ENCODE data around the gene CLIP3.

DNA sequence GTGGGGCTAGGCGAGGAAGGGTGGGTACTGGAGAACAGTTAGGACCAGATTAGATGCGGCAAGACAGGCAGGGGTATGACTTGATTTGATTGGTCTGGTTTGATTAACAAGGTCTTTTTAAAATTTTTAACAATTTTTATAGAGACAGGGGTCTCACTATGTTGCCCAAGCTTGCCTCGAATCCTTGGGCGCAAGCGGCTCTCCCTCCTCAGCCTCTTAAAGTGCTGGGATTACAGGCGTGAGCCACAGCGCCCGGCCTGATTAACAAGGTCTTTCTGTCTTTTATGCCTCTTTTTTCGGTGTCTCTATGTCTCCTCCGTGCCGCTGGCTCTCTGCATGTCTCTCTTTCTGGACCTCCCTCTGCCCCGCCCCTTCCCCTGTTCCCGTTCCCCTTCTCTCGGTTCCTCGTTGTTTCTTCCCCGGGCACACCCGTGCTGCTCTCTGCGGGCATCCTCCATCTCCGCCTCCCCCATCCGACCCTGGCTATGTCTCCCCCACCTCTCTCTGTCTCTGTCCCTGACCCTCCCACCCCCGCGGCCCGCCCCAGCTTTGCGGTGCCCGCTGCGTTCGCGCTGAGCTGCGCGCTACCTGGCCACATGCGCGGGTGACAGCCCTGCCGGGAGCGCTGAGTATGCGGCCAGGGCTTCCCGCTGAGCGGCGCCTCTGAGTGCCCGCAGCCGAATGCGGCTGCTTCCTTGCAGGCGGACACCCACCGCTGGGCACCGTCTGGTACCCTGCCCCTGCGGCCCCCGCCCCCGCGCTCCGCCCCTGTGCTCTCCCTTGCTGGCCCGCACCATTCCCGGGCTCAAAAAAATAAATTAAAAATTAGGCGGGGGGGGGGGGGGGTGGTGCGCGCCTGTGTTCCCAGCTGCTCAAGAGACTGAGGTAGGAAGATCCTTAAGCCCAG is 45.8 kb downstream of the CLIP3 start:
- TF ChIP-seq, protein P1, sequence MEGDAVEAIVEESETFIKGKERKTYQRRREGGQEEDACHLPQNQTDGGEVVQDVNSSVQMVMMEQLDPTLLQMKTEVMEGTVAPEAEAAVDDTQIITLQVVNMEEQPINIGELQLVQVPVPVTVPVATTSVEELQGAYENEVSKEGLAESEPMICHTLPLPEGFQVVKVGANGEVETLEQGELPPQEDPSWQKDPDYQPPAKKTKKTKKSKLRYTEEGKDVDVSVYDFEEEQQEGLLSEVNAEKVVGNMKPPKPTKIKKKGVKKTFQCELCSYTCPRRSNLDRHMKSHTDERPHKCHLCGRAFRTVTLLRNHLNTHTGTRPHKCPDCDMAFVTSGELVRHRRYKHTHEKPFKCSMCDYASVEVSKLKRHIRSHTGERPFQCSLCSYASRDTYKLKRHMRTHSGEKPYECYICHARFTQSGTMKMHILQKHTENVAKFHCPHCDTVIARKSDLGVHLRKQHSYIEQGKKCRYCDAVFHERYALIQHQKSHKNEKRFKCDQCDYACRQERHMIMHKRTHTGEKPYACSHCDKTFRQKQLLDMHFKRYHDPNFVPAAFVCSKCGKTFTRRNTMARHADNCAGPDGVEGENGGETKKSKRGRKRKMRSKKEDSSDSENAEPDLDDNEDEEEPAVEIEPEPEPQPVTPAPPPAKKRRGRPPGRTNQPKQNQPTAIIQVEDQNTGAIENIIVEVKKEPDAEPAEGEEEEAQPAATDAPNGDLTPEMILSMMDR (IDR thresholded peaks at IDR 0.05): no peak
- no peak for TF ChIP-seq POLR2A (IDR thresholded peaks at IDR 0.05)
- TF ChIP-seq POLR2AphosphoS5 (IDR thresholded peaks at IDR 0.05): no peak

Measured in sigmoid colon (tissue), 4 donors.